GM23338 (cell line): ENCODE results near the gene RFX3. TPM values are rescaled to one million over a fixed set of nuclear protein-coding genes. Genes with fewer than 3 reads are reported as not detected.

ENCODE experiments used
- ATAC-seq: fragments of 200-7000 bp; cut with Tn5 transposase; 3 replicates; pipeline ENCODE4 v1.9.1; 2020
- DNase-seq: peaks from one replicate; pipeline ENCODE4 v3.0.0-alpha.2; 2015; ENCODE audit warnings: low spot score
- H2AFZ ChIP-seq: fragments of 200-600 bp; sonication (generic); 2 replicates; pipeline ENCODE4 v1.8.0; 2016; ENCODE audit warnings: antibody characterized with exemption, mild to moderate bottlenecking, moderate library complexity
- H3F3A ChIP-seq: fragments of 200-600 bp; sonication (generic); replicated peaks from 2 replicates; pipeline ENCODE4 v1.8.0; 2017; ENCODE audit warnings: antibody characterized with exemption, mixed run types, low read depth
- H3K27ac ChIP-seq: fragments of 200-600 bp; sonication (generic); 2 replicates; pipeline ENCODE4 v1.6.1; 2016; ENCODE audit warnings: low read depth
- H3K27me3 ChIP-seq: fragments of 200-600 bp; sonication (generic); 2 replicates; pipeline ENCODE4 v1.8.0; 2016; ENCODE audit warnings: mild to moderate bottlenecking, mixed run types, moderate library complexity; ENCODE audit not compliant: insufficient read depth
- H3K36me3 ChIP-seq: fragments of 200-600 bp; sonication (generic); 2 replicates; pipeline ENCODE4 v1.8.0; 2016; ENCODE audit warnings: mild to moderate bottlenecking; ENCODE audit not compliant: insufficient read depth
- H3K4me1 ChIP-seq: fragments of 200-600 bp; sonication (generic); 2 replicates; pipeline ENCODE4 v1.8.0; 2016; ENCODE audit warnings: mild to moderate bottlenecking, moderate library complexity; ENCODE audit not compliant: insufficient read depth
- H3K4me2 ChIP-seq: fragments of 200-600 bp; sonication (generic); 2 replicates; pipeline ENCODE4 v1.7.1; 2017; ENCODE audit warnings: mixed run types
- H3K4me3 ChIP-seq: fragments of 200-600 bp; sonication (generic); 2 replicates; pipeline ENCODE4 v1.6.1; 2016; ENCODE audit warnings: mixed run types
- H3K79me2 ChIP-seq: fragments of 200-600 bp; sonication (generic); replicated peaks from 2 replicates; pipeline ENCODE4 v1.8.0; 2017; ENCODE audit warnings: mild to moderate bottlenecking; ENCODE audit not compliant: insufficient read depth
- H3K9me2 ChIP-seq: fragments of 200-600 bp; sonication (generic); 2 replicates; pipeline ENCODE4 v1.8.0; 2017; ENCODE audit not compliant: insufficient read depth
- H4K20me1 ChIP-seq: fragments of 200-600 bp; sonication (generic); replicated peaks from 2 replicates; pipeline ENCODE4 v1.8.0; 2017; ENCODE audit warnings: mild to moderate bottlenecking; ENCODE audit not compliant: insufficient read depth
- H3K27ac Mint-ChIP-seq: 2 replicates; pipeline ENCODE4 v1.8.0; 2020; ENCODE audit warnings: inconsistent platforms, mild to moderate bottlenecking, moderate library complexity, mixed read lengths
- H3K27me3 Mint-ChIP-seq: 3 replicates; pipeline ENCODE4 v1.8.0; 2022; ENCODE audit warnings: low read depth, mild to moderate bottlenecking, moderate library complexity, mixed read lengths, inconsistent platforms; ENCODE audit not compliant: insufficient read depth, poor library complexity
- H3K36me3 Mint-ChIP-seq: 3 replicates; pipeline ENCODE4 v1.8.0; 2021; ENCODE audit warnings: low read depth, mild to moderate bottlenecking, inconsistent platforms, moderate library complexity, mixed read lengths
- H3K4me1 Mint-ChIP-seq: 3 replicates; pipeline ENCODE4 v1.8.0; 2020; ENCODE audit warnings: mild to moderate bottlenecking, inconsistent platforms, mixed read lengths
- H3K4me3 Mint-ChIP-seq: 3 replicates; pipeline ENCODE4 v1.8.0; 2021; ENCODE audit warnings: moderate library complexity, mild to moderate bottlenecking, inconsistent platforms, mixed read lengths
- H3K9me3 Mint-ChIP-seq: 3 replicates; pipeline ENCODE4 v1.8.0; 2020; ENCODE audit warnings: moderate library complexity, mild to moderate bottlenecking, inconsistent platforms, mixed read lengths
- CREB1 ChIP-seq: fragments of 250-450 bp; sonication (Bioruptor Pico); IDR thresholded peaks from 2 replicates; pipeline ENCODE4 v1.5.0; 2020; ENCODE audit warnings: low read depth, mild to moderate bottlenecking, moderate library complexity
- CTCF ChIP-seq, 2 experiments: fragments of 200-600 bp in 1 of 2; sonication (generic) in 1 of 2; conservative IDR thresholded peaks; 2 replicates each; pipeline versions ENCODE4 v1.5.1 to v1.6.1; 2016 to 2017; ENCODE audit warnings: antibody characterized with exemption in 2 of 2, low read depth in 2 of 2, mild to moderate bottlenecking in 2 of 2, moderate library complexity in 1 of 2
- EZH2 ChIP-seq: fragments of 200-600 bp; sonication (generic); IDR thresholded peaks from one replicate; pipeline ENCODE4 v1.8.0; 2017; ENCODE audit warnings: antibody characterized with exemption, mild to moderate bottlenecking, low read depth; ENCODE audit not compliant: unreplicated experiment
- EZH2phosphoT487 ChIP-seq: fragments of 200-600 bp; sonication (generic); IDR thresholded peaks from one replicate; pipeline ENCODE4 v1.8.1; 2018; ENCODE audit warnings: antibody characterized with exemption; ENCODE audit not compliant: unreplicated experiment
- JUNB ChIP-seq: IDR thresholded peaks from one replicate; pipeline ENCODE4 v1.6.1; 2016; ENCODE audit warnings: antibody characterized with exemption; ENCODE audit not compliant: unreplicated experiment
- NANOG ChIP-seq: IDR thresholded peaks from 2 replicates; pipeline ENCODE4 v1.6.1; 2016; ENCODE audit warnings: antibody characterized with exemption, borderline replicate concordance
- POLR2AphosphoS5 ChIP-seq: IDR thresholded peaks from 2 replicates; pipeline ENCODE4 v1.6.1; 2016; ENCODE audit warnings: antibody characterized with exemption, low read depth
- REST ChIP-seq: IDR thresholded peaks from one replicate; pipeline ENCODE4 v1.6.1; 2018; ENCODE audit warnings: antibody characterized with exemption; ENCODE audit not compliant: unreplicated experiment
- STAT1 ChIP-seq: IDR thresholded peaks from one replicate; pipeline ENCODE4 v1.6.1; 2016; ENCODE audit warnings: antibody characterized with exemption; ENCODE audit not compliant: unreplicated experiment
- ZNF114 ChIP-seq: fragments of 250-450 bp; sonication (Bioruptor Pico); IDR thresholded peaks from 2 replicates; pipeline ENCODE4 v1.5.0; 2020; ENCODE audit warnings: mild to moderate bottlenecking, moderate library complexity
- ZNF331 ChIP-seq: fragments of 250-450 bp; sonication (Bioruptor Pico); IDR thresholded peaks from 2 replicates; pipeline ENCODE4 v1.5.0; 2020; ENCODE audit warnings: low read depth, mild to moderate bottlenecking, moderate library complexity
- polyA plus RNA-seq: library from polyadenylated mRNA; unstranded; fragments of >200 nt; fragmentation: Nextera tagmentation; extraction: Ambion mirVana; gene quantifications from 2 replicates; pipeline ENCODE4 v1.2.1, GENCODE V29; 2016
- total RNA-seq: library from RNA; depleted of rRNA; stranded (reverse); fragments of >200 nt; shearing (Covaris generic); gene quantifications from 2 replicates; pipeline ENCODE4 v1.2.3, GENCODE V29; 2014
- TF ChIP-seq, protein P1 (sequence below): fragments of 250-450 bp; sonication (Bioruptor Pico); IDR thresholded peaks from 2 replicates; pipeline ENCODE4 v1.5.0; 2020; ENCODE audit warnings: mild to moderate bottlenecking, moderate library complexity
- TF ChIP-seq, protein P2 (sequence below): IDR thresholded peaks from 2 replicates; pipeline ENCODE4 v1.6.1; 2016; ENCODE audit warnings: antibody characterized with exemption

RFX3 gene
- total and polyA plus RNA-seq, 2 experiments from 2014 or later: 9.8 to 22.1 TPM

DNA sequence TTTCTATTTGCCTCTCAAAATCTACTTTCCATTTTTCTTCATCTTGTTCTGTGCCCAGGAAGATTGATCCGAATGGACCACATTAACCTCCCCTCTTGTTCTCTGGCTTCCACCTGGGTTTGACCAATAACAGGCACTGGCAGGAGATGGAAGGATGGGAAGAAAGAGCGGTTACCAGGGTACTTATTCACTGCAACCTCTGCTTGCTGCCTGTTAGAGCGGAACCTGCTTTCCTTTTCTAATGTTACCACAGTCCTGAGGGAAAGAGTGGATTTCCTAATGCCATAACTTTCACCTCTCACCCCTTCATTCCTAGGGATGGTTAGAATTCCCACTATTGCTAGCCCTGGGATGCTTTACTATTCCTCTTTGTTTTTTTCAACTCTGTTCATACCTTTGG lies 262.1 kb downstream of the RFX3 start:
- ATAC-seq (peak; percentile 78), DNase-seq (peak; percentile 11)
- Mint-ChIP-seq H3K4me3 (no peak overlapping the region), H3K36me3 (no peaks in the 10 kb centered on the region), H3K9me3 (no peaks in the 10 kb centered on the region), H3K27me3 (no peaks in the 10 kb centered on the region), H3K27ac (peak overlapping the region; percentile 66; the same call in 1 of the 2 replicates), H3K4me1 (peaks cover 25% of the 10 kb centered on the region)
- H3K27me3 ChIP-seq: no peaks in the 10 kb centered on the region
- peaks cover 29% of the 10 kb centered on the region for H3K4me1 ChIP-seq
- TF ChIP-seq ZNF114 (no peak), ZNF331 (no peak), JUNB (no peak), NANOG (no peak), STAT1 (no peak), EZH2 (no peak), POLR2AphosphoS5 (no peak), CREB1 (CRISPR knock-in tag) (no peak), EZH2phosphoT487 (no peak), REST (no peak), CTCF (conservative IDR thresholded peaks at IDR 0.05; ENCODE audit: low read depth in 2 of 2) (no peak)
- TF ChIP-seq, protein P1, sequence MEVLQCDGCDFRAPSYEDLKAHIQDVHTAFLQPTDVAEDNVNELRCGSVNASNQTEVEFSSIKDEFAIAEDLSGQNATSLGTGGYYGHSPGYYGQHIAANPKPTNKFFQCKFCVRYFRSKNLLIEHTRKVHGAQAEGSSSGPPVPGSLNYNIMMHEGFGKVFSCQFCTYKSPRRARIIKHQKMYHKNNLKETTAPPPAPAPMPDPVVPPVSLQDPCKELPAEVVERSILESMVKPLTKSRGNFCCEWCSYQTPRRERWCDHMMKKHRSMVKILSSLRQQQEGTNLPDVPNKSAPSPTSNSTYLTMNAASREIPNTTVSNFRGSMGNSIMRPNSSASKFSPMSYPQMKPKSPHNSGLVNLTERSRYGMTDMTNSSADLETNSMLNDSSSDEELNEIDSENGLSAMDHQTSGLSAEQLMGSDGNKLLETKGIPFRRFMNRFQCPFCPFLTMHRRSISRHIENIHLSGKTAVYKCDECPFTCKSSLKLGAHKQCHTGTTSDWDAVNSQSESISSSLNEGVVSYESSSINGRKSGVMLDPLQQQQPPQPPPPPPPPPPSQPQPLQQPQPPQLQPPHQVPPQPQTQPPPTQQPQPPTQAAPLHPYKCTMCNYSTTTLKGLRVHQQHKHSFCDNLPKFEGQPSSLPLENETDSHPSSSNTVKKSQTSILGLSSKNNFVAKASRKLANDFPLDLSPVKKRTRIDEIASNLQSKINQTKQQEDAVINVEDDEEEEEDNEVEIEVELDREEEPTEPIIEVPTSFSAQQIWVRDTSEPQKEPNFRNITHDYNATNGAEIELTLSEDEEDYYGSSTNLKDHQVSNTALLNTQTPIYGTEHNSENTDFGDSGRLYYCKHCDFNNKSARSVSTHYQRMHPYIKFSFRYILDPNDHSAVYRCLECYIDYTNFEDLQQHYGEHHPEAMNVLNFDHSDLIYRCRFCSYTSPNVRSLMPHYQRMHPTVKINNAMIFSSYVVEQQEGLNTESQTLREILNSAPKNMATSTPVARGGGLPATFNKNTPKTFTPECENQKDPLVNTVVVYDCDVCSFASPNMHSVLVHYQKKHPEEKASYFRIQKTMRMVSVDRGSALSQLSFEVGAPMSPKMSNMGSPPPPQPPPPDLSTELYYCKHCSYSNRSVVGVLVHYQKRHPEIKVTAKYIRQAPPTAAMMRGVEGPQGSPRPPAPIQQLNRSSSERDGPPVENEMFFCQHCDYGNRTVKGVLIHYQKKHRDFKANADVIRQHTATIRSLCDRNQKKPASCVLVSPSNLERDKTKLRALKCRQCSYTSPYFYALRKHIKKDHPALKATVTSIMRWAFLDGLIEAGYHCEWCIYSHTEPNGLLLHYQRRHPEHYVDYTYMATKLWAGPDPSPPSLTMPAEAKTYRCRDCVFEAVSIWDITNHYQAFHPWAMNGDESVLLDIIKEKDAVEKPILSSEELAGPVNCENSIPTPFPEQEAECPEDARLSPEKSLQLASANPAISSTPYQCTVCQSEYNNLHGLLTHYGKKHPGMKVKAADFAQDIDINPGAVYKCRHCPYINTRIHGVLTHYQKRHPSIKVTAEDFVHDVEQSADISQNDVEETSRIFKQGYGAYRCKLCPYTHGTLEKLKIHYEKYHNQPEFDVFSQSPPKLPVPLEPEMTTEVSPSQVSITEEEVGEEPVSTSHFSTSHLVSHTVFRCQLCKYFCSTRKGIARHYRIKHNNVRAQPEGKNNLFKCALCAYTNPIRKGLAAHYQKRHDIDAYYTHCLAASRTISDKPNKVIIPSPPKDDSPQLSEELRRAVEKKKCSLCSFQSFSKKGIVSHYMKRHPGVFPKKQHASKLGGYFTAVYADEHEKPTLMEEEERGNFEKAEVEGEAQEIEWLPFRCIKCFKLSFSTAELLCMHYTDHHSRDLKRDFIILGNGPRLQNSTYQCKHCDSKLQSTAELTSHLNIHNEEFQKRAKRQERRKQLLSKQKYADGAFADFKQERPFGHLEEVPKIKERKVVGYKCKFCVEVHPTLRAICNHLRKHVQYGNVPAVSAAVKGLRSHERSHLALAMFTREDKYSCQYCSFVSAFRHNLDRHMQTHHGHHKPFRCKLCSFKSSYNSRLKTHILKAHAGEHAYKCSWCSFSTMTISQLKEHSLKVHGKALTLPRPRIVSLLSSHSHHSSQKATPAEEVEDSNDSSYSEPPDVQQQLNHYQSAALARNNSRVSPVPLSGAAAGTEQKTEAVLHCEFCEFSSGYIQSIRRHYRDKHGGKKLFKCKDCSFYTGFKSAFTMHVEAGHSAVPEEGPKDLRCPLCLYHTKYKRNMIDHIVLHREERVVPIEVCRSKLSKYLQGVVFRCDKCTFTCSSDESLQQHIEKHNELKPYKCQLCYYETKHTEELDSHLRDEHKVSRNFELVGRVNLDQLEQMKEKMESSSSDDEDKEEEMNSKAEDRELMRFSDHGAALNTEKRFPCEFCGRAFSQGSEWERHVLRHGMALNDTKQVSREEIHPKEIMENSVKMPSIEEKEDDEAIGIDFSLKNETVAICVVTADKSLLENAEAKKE (CRISPR knock-in tag): no peak
- TF ChIP-seq, protein P2, sequence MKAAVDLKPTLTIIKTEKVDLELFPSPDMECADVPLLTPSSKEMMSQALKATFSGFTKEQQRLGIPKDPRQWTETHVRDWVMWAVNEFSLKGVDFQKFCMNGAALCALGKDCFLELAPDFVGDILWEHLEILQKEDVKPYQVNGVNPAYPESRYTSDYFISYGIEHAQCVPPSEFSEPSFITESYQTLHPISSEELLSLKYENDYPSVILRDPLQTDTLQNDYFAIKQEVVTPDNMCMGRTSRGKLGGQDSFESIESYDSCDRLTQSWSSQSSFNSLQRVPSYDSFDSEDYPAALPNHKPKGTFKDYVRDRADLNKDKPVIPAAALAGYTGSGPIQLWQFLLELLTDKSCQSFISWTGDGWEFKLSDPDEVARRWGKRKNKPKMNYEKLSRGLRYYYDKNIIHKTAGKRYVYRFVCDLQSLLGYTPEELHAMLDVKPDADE: no peak
- H3K36me3 ChIP-seq: no peaks in the 10 kb centered on the region
- no peaks in the 10 kb centered on the region for H3K9me2 ChIP-seq
- H3K27ac ChIP-seq: peak overlapping the region; percentile 78
- no peaks in the 10 kb centered on the region for H3K79me2 ChIP-seq
- H4K20me1 ChIP-seq: no peaks in the 10 kb centered on the region
- peak overlapping the region; percentile 15; the same call in 1 of the 2 replicates for H3K4me3 ChIP-seq
- no peak overlapping the region for H2AFZ ChIP-seq
- H3K4me2 ChIP-seq: peak overlapping the region; percentile 55
- H3F3A ChIP-seq: peaks cover 4% of the 10 kb centered on the region
